GM19238 (cell line): Measurements from ENCODE around the gene SOS1.
"Not testable (repeated sequence)": the region's sequence is repeated elsewhere in the genome, so short reads cannot be mapped to it uniquely, and the experiment has no call there.

Experiments
- DNase-seq: peaks from one replicate; pipeline ENCODE4 v3.0.0; 2011; ENCODE audit warnings: low spot score; ENCODE audit not compliant: insufficient read length

SOS1 gene

GRCh38 chr2:39107156-39107555 lies 13.7 kb downstream of the SOS1 start:
- no peak for DNase-seq

- no peak for DNase-seq
Measured at GRCh38 chr2:39099870-39100728, 20.8 kb downstream of the SOS1 start.

- no peak for DNase-seq
Measured at GRCh38 chr2:39099310-39099869, 21.5 kb downstream of the SOS1 start.

- no peak for DNase-seq
Measured at GRCh38 chr2:39095624-39096023, 25.2 kb downstream of the SOS1 start.

GRCh38 chr2:39094717-39095363 lies 26.0 kb downstream of the SOS1 start:
- DNase-seq, result no peak

- no peak for DNase-seq
Measured at GRCh38 chr2:39093218-39093898, 27.5 kb downstream of the SOS1 start.

DNA sequence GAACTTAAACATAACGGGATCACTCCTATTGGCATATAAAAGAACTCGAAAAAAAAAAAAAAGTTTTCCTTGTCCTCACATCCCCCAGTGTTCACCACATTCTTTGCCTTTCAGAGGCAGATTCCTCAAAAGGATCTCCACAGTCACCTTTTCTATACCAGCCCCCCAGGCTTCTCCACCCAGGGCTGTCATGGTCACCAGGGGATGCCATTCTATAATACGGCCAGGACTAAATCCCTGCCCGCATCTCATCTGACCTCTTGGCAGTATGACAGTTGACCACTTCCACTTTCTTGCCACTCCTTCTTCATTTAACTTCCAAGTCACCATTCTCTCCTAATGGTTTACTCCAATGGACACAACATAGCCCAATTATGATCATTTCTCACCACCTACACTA lies 29.3 kb downstream of the SOS1 start:
- DNase-seq, result no peak

DNA sequence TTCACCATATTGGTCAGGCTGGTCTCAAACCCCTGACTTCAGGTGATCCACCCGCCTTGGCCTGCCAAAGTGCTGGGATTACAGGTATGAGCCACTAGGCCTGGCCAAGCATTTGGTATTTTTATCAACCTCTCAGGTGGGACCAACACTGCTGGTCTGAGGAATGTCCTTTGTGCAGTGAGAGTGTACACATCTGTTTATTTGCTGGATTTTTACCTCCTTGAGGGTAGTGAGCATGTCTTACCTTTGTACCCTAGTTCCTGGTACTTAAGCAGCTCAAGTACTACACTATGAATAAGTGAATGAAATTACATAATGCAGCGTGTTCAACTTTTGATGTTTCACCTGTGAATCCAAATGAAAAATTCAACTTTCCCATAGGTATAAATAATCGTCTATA lies 29.8 kb downstream of the SOS1 start:
- DNase-seq, result no peak

DNA sequence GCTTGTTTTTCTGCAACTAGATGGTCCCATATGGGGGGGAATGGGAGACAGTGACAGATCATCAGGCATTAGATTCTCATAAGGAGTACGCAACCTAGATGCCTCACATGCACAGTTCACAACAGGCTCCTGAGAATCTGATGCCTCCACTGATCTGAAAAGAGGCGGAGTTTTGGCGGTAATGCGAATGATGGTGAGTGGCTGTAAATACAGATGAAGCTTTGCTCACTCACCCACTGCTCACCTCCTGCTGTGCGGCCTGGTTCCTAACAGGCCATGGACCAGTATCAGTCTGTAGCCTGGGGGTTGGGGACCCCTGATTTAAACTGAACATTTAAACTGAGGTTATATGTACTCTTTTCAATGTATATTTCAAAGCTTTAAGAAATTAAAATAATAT lies 40.7 kb downstream of the SOS1 start:
- DNase-seq, result no peak

DNA sequence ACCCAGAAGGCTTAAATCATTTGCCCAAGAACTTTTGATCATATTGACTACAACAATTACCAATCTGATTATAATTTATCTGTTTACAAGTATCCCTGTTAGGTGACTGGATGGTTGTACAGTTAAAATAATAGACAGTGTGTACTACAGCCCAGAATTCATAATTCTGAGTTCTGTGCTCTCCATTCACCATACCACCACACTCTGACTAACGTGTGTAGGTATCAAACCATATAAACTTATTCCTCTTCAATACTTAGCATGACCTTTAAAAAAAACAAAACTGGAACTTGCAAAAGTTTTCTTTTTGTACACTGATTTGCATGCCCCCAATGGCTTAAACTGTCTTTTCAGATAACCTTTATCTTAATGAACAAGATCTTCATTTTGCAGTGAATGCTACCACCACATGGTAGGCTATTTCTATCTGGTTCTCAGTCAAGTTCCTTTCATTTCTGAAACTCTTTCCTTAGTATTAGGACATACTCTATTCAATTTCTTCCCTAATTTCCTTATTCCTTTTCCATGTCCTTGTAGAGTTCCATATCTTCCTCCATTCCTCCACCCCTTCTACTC lies 50.9 kb downstream of the SOS1 start:
- no peak for DNase-seq

- no peak for DNase-seq
Measured at GRCh38 chr2:39069136-39069515, 51.7 kb downstream of the SOS1 start.

DNA sequence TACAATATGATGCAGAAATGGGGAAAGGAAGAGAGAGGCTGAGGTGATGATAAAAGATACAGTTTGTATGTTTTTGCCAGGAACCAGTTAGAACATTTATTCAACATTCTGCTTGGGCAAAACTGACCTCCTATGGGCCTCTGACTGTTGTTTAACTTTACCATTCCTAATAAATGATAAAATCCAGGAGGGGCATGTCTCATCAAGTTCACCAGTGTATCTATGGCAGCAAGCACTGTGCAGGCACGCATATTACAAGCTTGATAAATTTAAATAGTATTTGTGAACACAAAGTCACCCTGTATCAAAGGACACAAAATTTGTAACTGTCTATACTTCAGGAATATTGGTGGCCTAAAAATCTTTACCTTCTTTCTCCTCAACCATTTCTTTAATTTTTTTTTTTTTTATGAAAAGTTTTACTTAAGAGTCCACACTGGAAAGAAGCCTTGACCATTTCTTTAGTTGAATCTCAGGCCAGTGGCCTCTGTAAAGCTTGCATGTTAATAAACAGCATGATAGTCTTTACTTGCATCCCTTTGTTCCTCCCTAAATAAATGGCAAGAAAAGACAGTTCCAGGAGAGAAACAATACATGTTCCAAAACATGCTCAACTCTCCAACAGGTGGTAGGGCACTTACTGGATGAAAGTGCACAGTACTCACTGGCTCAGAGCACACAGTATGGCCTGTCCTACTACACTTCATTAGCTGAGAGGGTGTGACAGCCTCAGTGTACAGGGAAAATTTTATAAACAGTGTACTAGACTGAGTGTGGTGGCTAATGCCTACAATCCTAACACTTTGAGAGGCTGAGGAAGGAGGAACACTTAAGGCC lies 52.3 kb downstream of the SOS1 start:
- DNase-seq, result no peak

- no peak for DNase-seq
Measured at GRCh38 chr2:39065616-39066015, 55.2 kb downstream of the SOS1 start.

- DNase-seq, result no peak
Measured at GRCh38 chr2:39062320-39062719, 58.5 kb downstream of the SOS1 start.

DNA sequence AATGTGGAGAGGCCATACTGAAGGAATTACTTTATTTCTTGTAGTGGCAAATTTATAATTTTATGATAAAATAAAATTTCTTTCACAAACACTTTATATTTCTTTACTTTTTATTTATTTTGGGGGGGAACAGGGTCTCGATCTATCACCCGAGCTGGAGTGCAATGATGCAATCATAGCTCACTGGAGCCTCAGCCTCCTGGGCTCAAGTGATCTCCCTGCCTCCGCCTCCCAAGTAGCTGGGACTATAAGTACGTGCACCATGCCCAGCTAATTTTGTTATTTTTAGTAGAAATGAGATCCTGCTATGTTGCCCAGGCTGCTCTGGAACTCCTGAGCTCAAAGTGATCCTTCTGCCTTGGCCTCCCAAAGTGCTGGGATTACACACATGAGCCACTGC lies 59.6 kb downstream of the SOS1 start:
- DNase-seq, result no peak

DNA sequence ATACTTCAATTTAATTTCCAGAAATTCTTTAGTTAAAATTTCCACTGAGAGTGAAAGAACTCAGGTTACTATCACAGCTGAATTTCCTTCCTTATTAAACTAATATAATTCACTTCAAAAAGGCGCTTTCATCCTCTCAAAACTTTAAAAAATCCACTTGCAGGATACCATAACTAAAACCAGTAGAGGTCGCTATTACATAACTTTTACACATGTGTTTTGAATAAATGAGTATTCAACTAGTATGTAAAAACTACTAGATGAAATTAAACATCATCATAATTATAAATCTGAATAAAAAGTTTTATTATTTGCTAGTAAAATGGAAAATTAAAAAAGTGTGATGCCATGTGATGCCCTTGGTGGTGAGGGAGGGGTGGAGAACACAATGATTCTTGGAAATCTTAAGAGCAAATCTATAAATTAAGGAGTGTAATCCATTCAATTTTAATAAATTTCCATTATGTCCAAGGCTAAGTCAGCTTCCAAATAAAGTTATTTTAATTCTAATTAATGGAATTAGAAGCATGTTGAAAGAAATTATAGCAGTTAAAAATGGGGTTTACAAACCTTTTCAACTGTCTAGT lies 61.4 kb downstream of the SOS1 start:
- no peak for DNase-seq

- no peak for DNase-seq
Measured at GRCh38 chr2:39058101-39058500, 62.8 kb downstream of the SOS1 start.

DNA sequence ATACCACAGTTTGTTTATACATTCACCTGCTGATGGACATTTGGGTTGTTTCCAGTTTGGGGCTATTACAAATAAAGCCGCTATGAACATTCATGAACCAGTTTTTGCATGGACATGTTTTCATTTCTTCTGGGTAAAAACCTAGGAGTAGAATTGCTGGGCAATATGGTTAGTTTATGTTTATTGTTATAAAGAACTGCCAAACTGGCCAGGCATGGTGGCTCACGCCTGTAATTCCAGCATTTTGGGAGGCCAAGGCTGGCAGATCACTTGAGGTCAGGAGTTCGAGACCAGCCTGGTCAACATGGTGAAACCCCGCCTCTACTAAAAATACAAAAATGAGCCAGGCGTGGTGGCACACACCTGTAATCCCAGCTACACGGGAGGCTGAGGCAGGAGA lies 68.2 kb downstream of the SOS1 start:
- DNase-seq, result not testable (repeated sequence)

DNA sequence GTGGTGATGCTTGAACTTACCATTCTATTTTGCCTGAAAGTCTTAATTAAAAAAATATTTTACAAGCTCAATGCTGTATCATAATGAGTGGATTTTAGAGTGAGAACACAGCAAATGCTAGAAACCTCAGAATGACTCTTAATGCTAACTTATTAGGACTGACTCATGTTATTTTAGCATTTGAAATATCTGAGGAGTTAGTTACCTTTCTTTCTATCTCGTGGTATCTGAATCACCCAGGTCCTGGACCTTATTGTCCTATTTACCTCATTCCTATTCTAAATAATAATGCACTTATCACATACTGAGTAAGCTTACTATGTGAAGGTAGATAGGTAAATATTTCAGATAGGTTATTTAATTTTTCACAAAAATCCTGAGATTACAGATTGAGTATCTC lies 70.7 kb downstream of the SOS1 start:
- DNase-seq, result no peak

DNA sequence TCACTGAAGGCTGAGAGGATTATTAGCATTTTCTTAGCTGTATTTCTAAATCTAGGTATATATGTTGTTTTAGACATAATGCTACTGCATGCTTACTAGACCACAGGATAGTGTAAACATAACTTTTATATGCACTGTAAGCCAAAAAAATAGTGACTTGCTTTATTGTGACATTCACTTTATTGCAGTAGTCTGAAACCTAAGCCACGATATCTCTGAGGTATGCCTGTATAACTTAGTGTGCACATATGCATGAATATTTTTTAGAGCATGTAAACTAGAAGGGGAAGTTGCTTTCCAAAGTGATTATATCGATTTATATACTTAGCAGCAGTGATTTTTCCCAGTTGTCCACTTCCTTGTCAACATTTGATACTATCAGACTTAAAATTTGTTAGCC lies 81.8 kb downstream of the SOS1 start:
- DNase-seq, result no peak

- DNase-seq, result no peak
Measured at GRCh38 chr2:39033980-39034379, 86.9 kb downstream of the SOS1 start.
